Neural crest cell (in vitro differentiated cells): Measurements from ENCODE around the gene SNX25. TPM values are rescaled to one million over a fixed set of nuclear protein-coding genes. Genes with fewer than 3 reads are reported as not detected.
A peak's percentile ranks its signal among the peaks of the same experiment; 100 is the strongest.

Experiments
- DNase-seq: peaks from one replicate; pipeline ENCODE4 v3.0.0; 2021; ENCODE audit warnings: low read depth, mixed read lengths, low spot score
- H3K27ac Mint-ChIP-seq: one replicate; pipeline ENCODE4 v1.8.0; 2021; ENCODE audit warnings: mild to moderate bottlenecking, mixed read lengths; ENCODE audit not compliant: unreplicated experiment
- H3K27me3 Mint-ChIP-seq: 2 replicates; pipeline ENCODE4 v1.8.0; 2021; ENCODE audit warnings: low read depth, mild to moderate bottlenecking, mixed read lengths
- H3K36me3 Mint-ChIP-seq: 2 replicates; pipeline ENCODE4 v1.8.0; 2021; ENCODE audit warnings: low read depth, mild to moderate bottlenecking, mixed read lengths
- H3K4me1 Mint-ChIP-seq: 2 replicates; pipeline ENCODE4 v1.8.0; 2021; ENCODE audit warnings: mixed read lengths
- H3K4me3 Mint-ChIP-seq: one replicate; pipeline ENCODE4 v1.8.0; 2021; ENCODE audit warnings: mild to moderate bottlenecking, mixed read lengths
- H3K9me3 Mint-ChIP-seq: 2 replicates; pipeline ENCODE4 v1.8.0; 2021; ENCODE audit warnings: mixed read lengths
- total RNA-seq: library from RNA; stranded (reverse); gene quantifications from 2 replicates; pipeline ENCODE4 v1.2.1, GENCODE V29; 2021
- TF ChIP-seq, protein P1 (sequence below): fragments of 200-600 bp; sonication (generic); conservative IDR thresholded peaks from 2 replicates; pipeline ENCODE4 v1.5.0; 2021; ENCODE audit warnings: antibody characterized with exemption, mild to moderate bottlenecking

Gene SNX25
- total RNA-seq, 1 donor from 2014 or later = 9.7 TPM

DNA sequence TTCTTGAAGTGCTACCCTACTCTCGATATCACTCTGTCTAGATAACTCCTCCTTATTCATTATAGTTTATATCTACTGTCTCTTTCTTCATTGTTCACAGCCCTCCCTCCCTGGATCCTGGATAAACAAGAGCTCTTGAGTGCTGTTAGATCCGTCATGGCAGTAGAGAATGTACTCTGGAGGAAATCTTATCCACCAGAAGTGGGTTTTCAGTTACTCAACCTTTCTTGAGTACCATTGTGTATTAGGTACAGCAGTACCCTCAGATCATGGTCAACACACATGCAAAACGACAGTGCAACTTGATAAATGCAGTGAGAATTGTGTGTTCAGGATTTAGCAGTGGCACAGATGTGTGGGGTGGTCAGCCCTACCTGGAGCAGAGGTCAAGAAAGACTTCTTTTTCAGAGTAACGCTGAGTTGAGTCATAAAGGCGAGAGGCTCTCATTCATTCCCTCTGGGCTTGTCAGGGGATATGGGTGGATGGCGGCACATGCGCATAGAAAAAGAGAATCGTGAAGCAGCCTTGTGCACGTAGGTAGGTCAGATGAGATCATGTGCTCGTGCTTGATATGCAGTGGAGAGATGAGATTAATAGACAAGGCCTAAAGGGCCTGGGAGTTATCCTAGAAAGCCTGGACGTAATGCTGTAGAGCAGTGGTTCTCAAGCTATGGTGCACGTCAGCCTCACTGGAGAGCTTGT lies 89.5 kb downstream of the SNX25 start:
- H3K4me3 Mint-ChIP-seq = no peak overlapping the region
- no peak overlapping the region for H3K27ac Mint-ChIP-seq

DNA sequence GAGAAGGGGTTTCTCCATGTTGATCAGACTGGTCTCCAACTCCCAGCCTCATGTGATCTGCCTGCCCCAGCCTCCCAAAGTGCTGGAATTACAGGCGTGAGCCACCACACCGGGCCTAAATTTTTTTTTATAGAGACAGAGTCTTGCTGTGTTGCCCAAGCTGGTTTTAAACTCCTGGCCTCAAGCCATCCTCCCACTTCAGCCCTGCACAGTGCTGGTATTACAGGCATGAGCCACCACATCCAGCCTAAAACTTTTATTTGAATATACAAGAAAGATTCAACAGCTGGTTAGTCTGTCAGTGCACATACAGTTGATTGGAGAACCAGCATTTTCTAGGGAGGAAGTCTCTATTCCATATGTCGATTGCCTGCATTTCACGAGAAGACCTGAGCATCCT lies 95.1 kb downstream of the SNX25 start:
- TF ChIP-seq, protein P1, sequence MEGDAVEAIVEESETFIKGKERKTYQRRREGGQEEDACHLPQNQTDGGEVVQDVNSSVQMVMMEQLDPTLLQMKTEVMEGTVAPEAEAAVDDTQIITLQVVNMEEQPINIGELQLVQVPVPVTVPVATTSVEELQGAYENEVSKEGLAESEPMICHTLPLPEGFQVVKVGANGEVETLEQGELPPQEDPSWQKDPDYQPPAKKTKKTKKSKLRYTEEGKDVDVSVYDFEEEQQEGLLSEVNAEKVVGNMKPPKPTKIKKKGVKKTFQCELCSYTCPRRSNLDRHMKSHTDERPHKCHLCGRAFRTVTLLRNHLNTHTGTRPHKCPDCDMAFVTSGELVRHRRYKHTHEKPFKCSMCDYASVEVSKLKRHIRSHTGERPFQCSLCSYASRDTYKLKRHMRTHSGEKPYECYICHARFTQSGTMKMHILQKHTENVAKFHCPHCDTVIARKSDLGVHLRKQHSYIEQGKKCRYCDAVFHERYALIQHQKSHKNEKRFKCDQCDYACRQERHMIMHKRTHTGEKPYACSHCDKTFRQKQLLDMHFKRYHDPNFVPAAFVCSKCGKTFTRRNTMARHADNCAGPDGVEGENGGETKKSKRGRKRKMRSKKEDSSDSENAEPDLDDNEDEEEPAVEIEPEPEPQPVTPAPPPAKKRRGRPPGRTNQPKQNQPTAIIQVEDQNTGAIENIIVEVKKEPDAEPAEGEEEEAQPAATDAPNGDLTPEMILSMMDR = no peak
- no peaks in the 10 kb centered on the region for H3K27me3 Mint-ChIP-seq
- no peak overlapping the region for H3K27ac Mint-ChIP-seq
- H3K36me3 Mint-ChIP-seq = peaks cover 4% of the 10 kb centered on the region
- peaks cover 32% of the 10 kb centered on the region for H3K4me1 Mint-ChIP-seq
- no peaks in the 10 kb centered on the region for H3K9me3 Mint-ChIP-seq
- DNase-seq = no peak
- no peak overlapping the region for H3K4me3 Mint-ChIP-seq

More for the DNA sequence above, 89.5 kb downstream of the SNX25 start:
- Mint-ChIP-seq H3K9me3 (peaks cover 1% of the 10 kb centered on the region), H3K4me1 (peaks cover 5% of the 10 kb centered on the region), H3K36me3 (peaks cover 12% of the 10 kb centered on the region), H3K27me3 (no peaks in the 10 kb centered on the region)
- TF ChIP-seq, protein P1 = no peak
- no peak for DNase-seq

DNA sequence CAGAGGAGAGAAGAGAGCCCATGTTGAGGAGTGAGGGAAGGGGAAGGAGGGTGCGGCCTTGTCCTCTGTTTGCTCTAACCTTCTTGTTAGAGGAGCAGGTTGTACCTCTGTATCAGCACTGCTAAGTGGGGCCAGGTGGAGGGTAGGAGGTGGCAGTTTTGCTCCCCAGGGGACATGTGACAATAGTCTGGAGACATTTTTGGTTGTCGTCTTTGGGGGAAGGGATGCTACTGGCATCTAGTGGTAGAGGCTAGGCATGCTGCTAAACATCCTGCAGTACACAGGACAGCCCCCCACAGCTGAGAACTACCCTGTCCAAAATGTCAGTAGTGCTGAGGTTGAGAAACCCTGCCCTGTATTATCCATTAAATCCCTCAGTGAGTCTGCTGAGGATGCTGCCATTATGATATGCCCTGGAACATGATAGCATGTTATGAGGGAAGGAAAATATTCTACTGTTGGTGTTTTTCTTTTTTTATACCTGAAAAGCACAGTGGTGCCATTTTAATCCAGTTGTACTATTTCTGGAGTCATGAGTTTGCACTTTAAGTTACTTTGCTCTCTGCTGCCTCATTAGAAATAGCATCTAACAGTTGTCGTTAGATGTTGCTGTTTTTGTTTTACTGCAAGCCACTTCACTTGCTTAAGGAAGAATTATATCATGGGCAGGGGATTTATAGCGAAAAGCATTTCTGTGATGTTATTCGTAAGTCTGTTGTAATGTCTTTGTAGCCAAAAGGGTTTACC lies 95.7 kb downstream of the SNX25 start:
- Mint-ChIP-seq H3K36me3 (peaks cover 4% of the 10 kb centered on the region), H3K27me3 (no peaks in the 10 kb centered on the region), H3K4me1 (peaks cover 32% of the 10 kb centered on the region), H3K9me3 (no peaks in the 10 kb centered on the region), H3K27ac (peak overlapping the region; percentile 60), H3K4me3 (no peak overlapping the region)
- TF ChIP-seq, protein P1 = peak; percentile 47
- DNase-seq = no peak

DNA sequence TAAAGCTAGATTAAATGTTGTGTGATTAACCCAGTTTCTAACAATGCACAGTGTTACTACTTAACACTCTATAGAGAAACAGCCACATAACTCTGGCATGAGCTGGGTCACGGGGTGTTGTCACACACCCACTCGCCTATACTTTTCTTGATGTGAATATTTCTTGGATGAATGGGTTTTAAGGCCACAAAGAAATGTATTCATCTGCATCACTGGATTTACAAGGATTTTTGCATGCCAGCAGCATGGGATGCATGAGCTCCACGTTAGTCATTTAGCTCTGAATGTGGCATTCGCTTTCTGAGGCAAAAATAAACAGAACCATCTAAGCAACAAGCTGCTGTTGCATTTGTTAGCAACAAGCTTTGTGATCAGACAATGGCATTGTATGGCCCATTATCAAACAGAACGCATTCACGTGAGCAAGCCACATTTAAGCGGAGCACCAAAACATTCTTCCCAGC lies 96.6 kb downstream of the SNX25 start:
- TF ChIP-seq, protein P1 = no peak
- H3K36me3 Mint-ChIP-seq = peaks cover 5% of the 10 kb centered on the region

DNA sequence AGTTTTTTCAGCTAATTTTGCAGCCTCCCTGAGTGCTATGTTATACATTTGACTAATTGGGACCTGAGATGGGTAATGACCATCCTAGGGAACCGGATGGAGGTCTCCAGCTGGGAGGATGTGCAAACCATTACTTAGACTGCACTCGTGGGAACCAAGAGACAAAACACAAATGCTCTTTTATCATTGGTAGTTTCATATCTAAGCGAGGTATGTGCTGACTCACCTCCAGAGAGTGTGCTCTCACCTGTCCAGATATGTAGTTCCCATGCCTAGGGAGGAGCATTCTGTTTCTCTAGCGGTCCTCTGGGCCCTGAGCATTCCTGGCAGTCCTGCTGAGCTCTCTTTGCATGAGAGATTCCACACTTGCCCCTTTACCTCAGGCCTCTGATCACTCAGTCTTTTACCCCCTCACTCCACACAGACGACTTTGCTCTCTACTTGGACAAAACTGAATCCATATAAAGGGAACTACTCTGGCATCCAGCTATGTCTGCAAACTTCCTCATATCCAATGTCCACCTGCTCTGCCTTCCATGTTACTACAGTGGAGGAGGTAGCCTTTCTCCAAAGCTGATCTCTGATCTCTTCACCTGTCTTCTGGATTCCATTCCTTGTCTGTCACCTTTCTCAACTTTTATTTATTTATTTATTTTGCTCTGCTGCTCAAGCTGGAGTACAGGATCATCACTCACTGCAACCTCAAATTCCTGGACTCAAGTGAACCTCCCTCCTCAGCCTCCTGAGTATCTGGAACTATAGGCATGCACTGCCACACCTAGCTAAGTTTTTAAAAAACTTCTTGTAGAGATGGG lies 97.9 kb downstream of the SNX25 start:
- no peak for DNase-seq
- TF ChIP-seq, protein P1 = no peak
- peaks cover 13% of the 10 kb centered on the region for H3K36me3 Mint-ChIP-seq
- peak overlapping the region; percentile 30 for H3K27ac Mint-ChIP-seq
- H3K4me1 Mint-ChIP-seq = peaks cover 32% of the 10 kb centered on the region
- no peaks in the 10 kb centered on the region for H3K9me3 Mint-ChIP-seq
- H3K4me3 Mint-ChIP-seq = no peak overlapping the region
- no peaks in the 10 kb centered on the region for H3K27me3 Mint-ChIP-seq

More for the DNA sequence above, 96.6 kb downstream of the SNX25 start:
- H3K4me1 Mint-ChIP-seq = peaks cover 32% of the 10 kb centered on the region
- DNase-seq = no peak
- peak overlapping the region; percentile 48 for H3K27ac Mint-ChIP-seq
- H3K27me3 Mint-ChIP-seq = no peaks in the 10 kb centered on the region
- H3K4me3 Mint-ChIP-seq = peak overlapping the region; percentile 47
- H3K9me3 Mint-ChIP-seq = no peaks in the 10 kb centered on the region
